ENCODE results near the gene C17orf113.

DNA sequence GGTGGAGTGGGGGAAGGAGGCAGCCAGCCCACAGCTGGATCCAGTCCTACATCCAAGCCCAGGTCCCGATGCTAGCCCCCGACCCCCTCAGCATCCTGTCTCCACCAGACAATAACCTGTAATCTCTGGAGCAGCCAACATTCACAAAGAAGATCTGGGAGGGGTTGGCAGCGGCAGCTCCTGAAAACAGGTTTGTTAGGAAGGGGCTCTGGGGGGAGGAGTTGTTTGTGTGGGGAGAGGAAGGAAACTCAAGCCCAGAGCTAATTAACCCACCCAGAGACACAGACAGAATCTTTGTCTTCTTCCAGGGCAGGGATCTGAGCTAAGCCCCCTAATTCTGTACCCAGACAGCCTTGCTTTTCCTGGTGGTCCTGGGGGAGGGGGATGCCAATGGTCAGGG lies 4.6 kb upstream of the C17orf113 start:
- no peak for TF ChIP-seq POLR2AphosphoS5 (IDR thresholded peaks at IDR 0.05)
- TF ChIP-seq, protein P1, sequence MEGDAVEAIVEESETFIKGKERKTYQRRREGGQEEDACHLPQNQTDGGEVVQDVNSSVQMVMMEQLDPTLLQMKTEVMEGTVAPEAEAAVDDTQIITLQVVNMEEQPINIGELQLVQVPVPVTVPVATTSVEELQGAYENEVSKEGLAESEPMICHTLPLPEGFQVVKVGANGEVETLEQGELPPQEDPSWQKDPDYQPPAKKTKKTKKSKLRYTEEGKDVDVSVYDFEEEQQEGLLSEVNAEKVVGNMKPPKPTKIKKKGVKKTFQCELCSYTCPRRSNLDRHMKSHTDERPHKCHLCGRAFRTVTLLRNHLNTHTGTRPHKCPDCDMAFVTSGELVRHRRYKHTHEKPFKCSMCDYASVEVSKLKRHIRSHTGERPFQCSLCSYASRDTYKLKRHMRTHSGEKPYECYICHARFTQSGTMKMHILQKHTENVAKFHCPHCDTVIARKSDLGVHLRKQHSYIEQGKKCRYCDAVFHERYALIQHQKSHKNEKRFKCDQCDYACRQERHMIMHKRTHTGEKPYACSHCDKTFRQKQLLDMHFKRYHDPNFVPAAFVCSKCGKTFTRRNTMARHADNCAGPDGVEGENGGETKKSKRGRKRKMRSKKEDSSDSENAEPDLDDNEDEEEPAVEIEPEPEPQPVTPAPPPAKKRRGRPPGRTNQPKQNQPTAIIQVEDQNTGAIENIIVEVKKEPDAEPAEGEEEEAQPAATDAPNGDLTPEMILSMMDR (IDR thresholded peaks at IDR 0.05 in 8 of 11, conservative IDR thresholded peaks at IDR 0.05 in 3 of 11): no peak
- no peak for TF ChIP-seq POLR2A (IDR thresholded peaks at IDR 0.05)

All from spleen (tissue), 7 donors.